Measurements from ENCODE around the gene SESTD1.

DNA sequence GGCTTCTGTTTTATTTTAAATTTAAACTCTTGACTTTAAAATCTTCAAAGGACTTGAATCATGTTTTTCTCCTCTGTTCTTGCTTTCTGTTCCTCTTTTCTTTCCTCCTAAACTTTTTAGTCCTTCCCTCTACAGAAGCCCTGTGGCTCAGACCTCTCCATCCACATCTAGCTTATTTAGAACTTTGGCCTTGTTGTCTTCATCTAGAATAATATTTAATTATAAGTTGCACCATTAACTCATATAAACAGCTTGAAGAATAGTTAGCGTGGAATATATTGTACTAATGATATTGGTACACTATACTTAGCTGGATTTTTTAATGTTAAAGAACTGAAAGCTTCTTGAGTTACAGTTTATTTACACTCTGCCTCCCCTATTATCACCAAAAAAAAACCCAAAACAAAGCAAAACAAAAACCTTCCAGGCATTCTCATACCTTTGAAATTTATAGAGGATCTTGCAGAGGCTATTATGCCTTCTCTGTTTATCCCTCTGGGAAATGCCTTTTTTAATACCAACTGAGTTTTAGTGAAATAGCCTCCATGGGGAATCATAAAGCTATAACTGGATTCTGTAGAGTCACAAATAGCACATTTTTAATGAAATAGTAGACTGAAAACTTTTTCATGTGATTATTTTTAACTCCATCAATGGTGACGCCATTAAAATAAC, 205.5 kb downstream of the SESTD1 start:
- TF ChIP-seq GATA2 (IDR thresholded peaks at IDR 0.05; ENCODE audit: low read depth, low read length) = no peak
- no peak for TF ChIP-seq GATA3 (IDR thresholded peaks at IDR 0.05; ENCODE audit: low read depth, low read length)
